ENCODE data around the gene PUM1. TPM values are rescaled to one million over a fixed set of nuclear protein-coding genes. Genes with fewer than 3 reads are reported as not detected.

The PUM1 gene
- total and polyA plus RNA-seq, 2 of the 8 experiments (the other 6 are each of a cell fraction or from before 2014, with no cell fraction given) = 122 to 177 TPM

DNA sequence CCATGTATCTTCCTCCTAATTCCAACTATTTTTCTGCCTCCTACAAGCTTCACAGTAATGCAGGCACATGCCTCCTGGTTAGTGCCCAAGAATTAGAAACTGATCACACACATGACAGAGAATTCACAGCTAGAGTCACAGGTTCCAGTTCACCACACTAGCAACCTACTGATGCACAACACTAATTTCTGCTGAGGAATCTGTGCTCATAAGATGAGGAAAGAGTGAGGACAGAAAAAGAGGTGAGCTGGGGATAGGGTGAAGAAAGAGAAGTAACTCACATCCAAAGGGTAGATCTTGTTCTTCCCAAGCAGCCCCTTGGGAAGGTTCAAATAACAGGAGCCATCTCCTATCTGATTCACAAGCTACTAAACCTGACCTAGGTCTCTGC is 61.3 kb downstream of the PUM1 start:
- Histone ChIP-seq H4K5ac (ENCODE audit: insufficient read length, low read depth, low read length) (no peak overlapping the region), H2BK12ac (ENCODE audit: low read depth, low read length) (no peak overlapping the region), H3K27ac (ENCODE audit: low read depth, low read length) (no peak overlapping the region), H3K27me3 (replicated peaks in 1 of 4; ENCODE audit: control insufficient read depth in 3 of 4, extremely low read depth in 1 of 4, insufficient read depth in 3 of 4, low read length in 3 of 4) (no peaks in the 10 kb centered on the region), H3K9me3 (ENCODE audit: insufficient read depth in 2 of 2, low read depth in 1 of 2, low read length in 1 of 2) (no peaks in the 10 kb centered on the region), H3K18ac (ENCODE audit: extremely low read depth, low read length) (no peak overlapping the region), H3K36me3 (ENCODE audit: control insufficient read depth in 2 of 4, insufficient read depth in 4 of 4, low read length in 3 of 4) (peaks cover 0 to 36% (median 15%) of the 10 kb centered on the region in 4 experiments), H3K23ac (ENCODE audit: insufficient read length) (no peak overlapping the region), H3K23me2 (ENCODE audit: low read depth, low read length) (no peaks in the 10 kb centered on the region), H2BK15ac (ENCODE audit: low read length) (no peak overlapping the region), H3K79me1 (ENCODE audit: low read depth, low read length) (peaks cover 5% of the 10 kb centered on the region; the same call in 1 of the 2 replicates), H2AK5ac (ENCODE audit: low read depth, low read length) (no peak overlapping the region), H3K4me3 (ENCODE audit: extremely low read depth in 1 of 4, insufficient read depth in 2 of 4, low read depth in 3 of 4, low read length in 4 of 4) (no peak overlapping the region), H3K4me1 (replicated peaks in 1 of 4; ENCODE audit: control insufficient read depth in 3 of 4, insufficient read depth in 4 of 4, low read length in 3 of 4) (no peaks in the 10 kb centered on the region), H4K20me1 (replicated peaks in 1 of 2; ENCODE audit: control insufficient read depth in 1 of 2, insufficient read depth in 2 of 2, low read length in 2 of 2) (peaks cover 16 to 22% of the 10 kb centered on the region in 2 experiments), H3K9ac (replicated peaks in 1 of 4; ENCODE audit: extremely low read depth in 1 of 4, low read depth in 3 of 4, low read length in 3 of 4) (no peak overlapping the region), H3K14ac (ENCODE audit: insufficient read length) (no peak overlapping the region), H3K79me2 (ENCODE audit: control insufficient read depth in 1 of 2, insufficient read depth in 2 of 2, low read length in 2 of 2) (peaks cover 0 to 94% of the 10 kb centered on the region in 2 experiments; a peak in 3 of 4 replicates), H4K8ac (ENCODE audit: extremely low read depth, insufficient read depth, low read length) (no peak overlapping the region), H2BK120ac (replicated peaks; ENCODE audit: low read depth, low read length) (no peak overlapping the region), H3K4ac (replicated peaks; ENCODE audit: insufficient read length, low read depth, low read length) (no peak overlapping the region), H2AFZ (ENCODE audit: low read length) (no peak overlapping the region), H2BK20ac (ENCODE audit: low read length) (no peak overlapping the region), H4K91ac (replicated peaks; ENCODE audit: insufficient read length, low read length) (no peak overlapping the region), H2BK5ac (ENCODE audit: low read depth, low read length) (no peak overlapping the region), H3K4me2 (ENCODE audit: insufficient read depth in 1 of 2, low read depth in 2 of 2, low read length in 2 of 2) (no peak overlapping the region), H3K56ac (replicated peaks; ENCODE audit: insufficient read length, low read depth, low read length) (no peak overlapping the region)
- POLR2A ChIA-PET (ENCODE audit: partially characterized antibody) = interaction anchor here (0.8 to 2.5 kb wide), 6 partner anchors 9 to 60 kb away, joined by 3 to 10 read pairs (median 3); partner anchors contain the start of gene PUM1
- FAIRE-seq (no peak), DNase-seq (ENCODE audit: low read depth in 1 of 2, low spot score in 2 of 2) (no peak)
- CTCF ChIA-PET (ENCODE audit: partially characterized antibody) = interaction anchor here (0.6 to 1.0 kb wide), 2 partner anchors 9 to 1837 kb away, joined by 3 read pairs; no protein-coding TSS in a partner anchor
- TF ChIP-seq NRF1 (IDR thresholded peaks at IDR 0.05; ENCODE audit: low read depth, low read length) = no peak
- no peak for TF ChIP-seq TCF12 (IDR thresholded peaks at IDR 0.05; ENCODE audit: low read depth, low read length)
- TF ChIP-seq KDM4A (IDR thresholded peaks at IDR 0.05; ENCODE audit: low read depth, low read length, severe bottlenecking) = no peak
- no peak for TF ChIP-seq GABPA (IDR thresholded peaks at IDR 0.05; ENCODE audit: borderline replicate concordance, insufficient read depth, low read length)
- TF ChIP-seq, protein P1, sequence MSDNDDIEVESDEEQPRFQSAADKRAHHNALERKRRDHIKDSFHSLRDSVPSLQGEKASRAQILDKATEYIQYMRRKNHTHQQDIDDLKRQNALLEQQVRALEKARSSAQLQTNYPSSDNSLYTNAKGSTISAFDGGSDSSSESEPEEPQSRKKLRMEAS (IDR thresholded peaks at IDR 0.05) = no peak
- TF ChIP-seq EP300 (IDR thresholded peaks at IDR 0.05; ENCODE audit: borderline replicate concordance in 1 of 2, low read depth in 2 of 2, low read length in 2 of 2) = no peak
- no peak for TF ChIP-seq FOSL1 (IDR thresholded peaks at IDR 0.05; ENCODE audit: insufficient read depth, low read depth, low read length)
- TF ChIP-seq CHD2 (IDR thresholded peaks at IDR 0.05; ENCODE audit: low read length) = no peak
- no peak for TF ChIP-seq ZNF274 (IDR thresholded peaks at IDR 0.05; ENCODE audit: borderline replicate concordance, extremely low read depth, low read length)
- TF ChIP-seq CBX5 (IDR thresholded peaks at IDR 0.05; ENCODE audit: low read depth, low read length) = no peak
- no peak for TF ChIP-seq HDAC6 (IDR thresholded peaks at IDR 0.05; ENCODE audit: low read depth, low read length)
- no peak for TF ChIP-seq POLR2AphosphoS5 (IDR thresholded peaks at IDR 0.05; ENCODE audit: low read depth, low read length)
- TF ChIP-seq SP2 (IDR thresholded peaks at IDR 0.05; ENCODE audit: low read length) = no peak
- TF ChIP-seq EZH2 (IDR thresholded peaks at IDR 0.05; ENCODE audit: low read depth, low read length, severe bottlenecking) = no peak

Measured in H1 (cell line).